CD4-positive, alpha-beta T cell (primary cell): Measurements from ENCODE around the gene MINDY1. TPM values are rescaled to one million over a fixed set of nuclear protein-coding genes. Genes with fewer than 3 reads are reported as not detected.

ENCODE experiments used
- ATAC-seq: fragments of 200-7000 bp; cut with Tn5 transposase; one replicate; pipeline ENCODE4 v1.10.0; 2022; ENCODE audit warnings: mild to moderate bottlenecking; ENCODE audit not compliant: poor library complexity
- CTCF ChIA-PET: fragments of 350-600 bp; sonication (Branson Sonifier 250); formaldehyde crosslinking; loops from one replicate; lab custom pipeline; 2021; ENCODE audit warnings: antibody characterized with exemption, inconsistent platforms; lab: Charles Lee
- POLR2A ChIA-PET: fragments of 350-600 bp; sonication (Branson Sonifier 250); formaldehyde crosslinking; loops from one replicate; lab custom pipeline; 2021; ENCODE audit warnings: antibody characterized with exemption, inconsistent platforms; lab: Charles Lee
- DNase-seq, 14 experiments: peaks; one replicate each; pipeline ENCODE4 v3.0.0-alpha.2; 2013 to 2020; ENCODE audit warnings: mixed read lengths in 2 of 14
- H3K27ac ChIP-seq, 2 donors: one replicate each; pipeline versions ENCODE4 v1.5.1 to v1.7.0; 2013; ENCODE audit warnings: low read length in 2 of 2, low read depth in 1 of 2, mild to moderate bottlenecking in 1 of 2
- H3K27me3 ChIP-seq, 2 experiments: 1 replicate in 1 of 2; 2 replicates in 1 of 2; pipeline versions ENCODE4 v1.6.1 to v1.7.0; 2013; ENCODE audit warnings: low read length in 2 of 2, control low read depth in 1 of 2, mild to moderate bottlenecking in 1 of 2, moderate library complexity in 1 of 2; ENCODE audit not compliant: insufficient read depth in 2 of 2, control insufficient read depth in 1 of 2
- H3K36me3 ChIP-seq: one replicate; pipeline ENCODE4 v1.6.1; 2013; ENCODE audit warnings: low read length, control low read depth; ENCODE audit not compliant: insufficient read depth
- H3K4me1 ChIP-seq: one replicate; pipeline ENCODE4 v1.6.1; 2013; ENCODE audit warnings: low read length, control low read depth; ENCODE audit not compliant: insufficient read depth
- H3K4me3 ChIP-seq: one replicate; pipeline ENCODE4 v1.5.1; 2013; ENCODE audit warnings: mild to moderate bottlenecking, low read length, moderate library complexity
- H3K9me3 ChIP-seq, 2 experiments: 1 replicate in 1 of 2; 2 replicates in 1 of 2; pipeline versions ENCODE4 v1.6.1 to v1.7.0; 2013; ENCODE audit warnings: low read length in 2 of 2, mild to moderate bottlenecking in 2 of 2, control low read depth in 1 of 2, moderate library complexity in 1 of 2; ENCODE audit not compliant: control insufficient read depth in 1 of 2, insufficient read depth in 1 of 2
- H3K27ac Mint-ChIP-seq: one replicate; pipeline ENCODE4 v1.8.0; 2020; ENCODE audit warnings: mixed read lengths
- H3K27me3 Mint-ChIP-seq: one replicate; pipeline ENCODE4 v1.8.0; 2021; ENCODE audit warnings: mixed read lengths
- H3K36me3 Mint-ChIP-seq: one replicate; pipeline ENCODE4 v1.8.0; 2021; ENCODE audit warnings: low read depth, mixed read lengths
- H3K4me1 Mint-ChIP-seq: one replicate; pipeline ENCODE4 v1.8.0; 2021; ENCODE audit warnings: low read depth, mixed read lengths
- H3K4me3 Mint-ChIP-seq: one replicate; pipeline ENCODE4 v1.8.0; 2020; ENCODE audit warnings: mild to moderate bottlenecking, mixed read lengths
- H3K9me3 Mint-ChIP-seq: one replicate; pipeline ENCODE4 v1.8.0; 2020; ENCODE audit warnings: mixed read lengths
- CTCF ChIP-seq: fragments of 200-600 bp; IDR thresholded peaks from one replicate; pipeline ENCODE4 v1.8.0; 2022; ENCODE audit warnings: antibody characterized with exemption, mild to moderate bottlenecking
- intact Hi-C, 2 experiments: fragments of 100-400 bp; cut with DNase I in 1 of 2; cut with micrococcal nuclease in 1 of 2; formaldehyde crosslinking; loops; one replicate each; pipeline versions ENCODE4 v1.15.1 to v1.9.0; 2023 to 2025; cut with DNase I, micrococcal nuclease
- total RNA-seq, 174 experiments: library from RNA in 2 of 174; stranded (reverse) in 2 of 174; gene quantifications; one replicate each; pipeline ENCODE4 v1.2.3 and lab custom pipeline; 2021 to 2026

The MINDY1 gene
- total RNA-seq, 2 experiments from 2014 or later: 7.8 to 9.2 TPM

GRCh38 chr1:150964164-150964489, 42.6 kb downstream of the MINDY1 start:
- intact Hi-C loops: no loop called here
- H3K4me3 Mint-ChIP-seq: no peak overlapping the region
- peaks cover 100% of the 10 kb centered on the region for H3K36me3 Mint-ChIP-seq
- ChIA-PET POLR2A (no interaction called here), CTCF (no interaction called here)
- no peaks in the 10 kb centered on the region for H3K4me1 Mint-ChIP-seq
- Histone ChIP-seq H3K27me3 (no peaks in the 10 kb centered on the region), H3K36me3 (peaks cover 86% of the 10 kb centered on the region), H3K9me3 (no peaks in the 10 kb centered on the region), H3K4me3 (no peak overlapping the region), H3K27ac (no peak overlapping the region), H3K4me1 (no peaks in the 10 kb centered on the region)
- no peak for TF ChIP-seq CTCF
- H3K9me3 Mint-ChIP-seq: no peaks in the 10 kb centered on the region
- no peaks in the 10 kb centered on the region for H3K27me3 Mint-ChIP-seq
- ATAC-seq (no peak), DNase-seq (no peak)
- peak overlapping the region; percentile 36 for H3K27ac Mint-ChIP-seq

- H3K27ac ChIP-seq: no peak overlapping the region
- H3K36me3 ChIP-seq: peaks cover 85% of the 10 kb centered on the region
- no peak overlapping the region for H3K4me3 ChIP-seq
- H3K4me1 ChIP-seq: no peaks in the 10 kb centered on the region
- DNase-seq: no peak
- ATAC-seq: no peak
- TF ChIP-seq CTCF: no peak
- Mint-ChIP-seq H3K27me3 (no peaks in the 10 kb centered on the region), H3K27ac (peak overlapping the region; percentile 58), H3K4me1 (no peaks in the 10 kb centered on the region), H3K36me3 (peaks cover 100% of the 10 kb centered on the region), H3K9me3 (no peaks in the 10 kb centered on the region), H3K4me3 (no peak overlapping the region)
- H3K9me3 ChIP-seq: no peaks in the 10 kb centered on the region
- CTCF ChIA-PET: interaction anchor here (0.6 kb wide), 1 partner anchor 484 kb away, joined by 3 read pairs; no protein-coding TSS in a partner anchor
- intact Hi-C loops: no loop called here
- no peaks in the 10 kb centered on the region for H3K27me3 ChIP-seq
- POLR2A ChIA-PET: interaction anchor here (1.1 to 1.4 kb wide), 3 partner anchors 10 to 38 kb away, joined by 3 to 5 read pairs (median 3); no protein-coding TSS in a partner anchor
Measured at GRCh38 chr1:150963321-150964163, 43.2 kb downstream of the MINDY1 start.

GRCh38 chr1:150961756-150962155, 44.9 kb downstream of the MINDY1 start:
- no peak for ATAC-seq
- Histone ChIP-seq H3K27me3 (no peaks in the 10 kb centered on the region), H3K4me3 (no peak overlapping the region), H3K4me1 (no peaks in the 10 kb centered on the region), H3K36me3 (peaks cover 74% of the 10 kb centered on the region), H3K27ac (no peak overlapping the region), H3K9me3 (no peaks in the 10 kb centered on the region)
- Mint-ChIP-seq H3K27me3 (no peaks in the 10 kb centered on the region), H3K27ac (no peak overlapping the region), H3K9me3 (no peaks in the 10 kb centered on the region), H3K4me1 (no peaks in the 10 kb centered on the region), H3K4me3 (no peak overlapping the region), H3K36me3 (peaks cover 93% of the 10 kb centered on the region)
- POLR2A ChIA-PET: no interaction called here
- DNase-seq: no peak
- intact Hi-C loops: no loop called here
- no peak for TF ChIP-seq CTCF
- CTCF ChIA-PET: interaction anchor here (0.6 kb wide), 1 partner anchor 21 kb away, joined by 3 read pairs; no protein-coding TSS in a partner anchor
